ENCODE measurements around the gene HBG1. TPM values are rescaled to one million over a fixed set of nuclear protein-coding genes. Genes with fewer than 3 reads are reported as not detected.
"Not testable (repeated sequence)": the region's sequence is repeated elsewhere in the genome, so short reads cannot be mapped to it uniquely, and the experiment has no call there.

HBG1 gene
- not detected for total RNA-seq
- 0 reads per million in 2 donors for total RNA-seq

- H3K4me3 Mint-ChIP-seq; DNase-seq; ATAC-seq; H3K36me3 Mint-ChIP-seq (ENCODE audit: low read depth); H3K27ac Mint-ChIP-seq; H3K4me1 Mint-ChIP-seq; H3K9me3 ChIP-seq (ENCODE audit: control insufficient read depth, low read length, poor library complexity, severe bottlenecking): not testable (repeated sequence)
- peaks cover 42% of the 10 kb centered on the region for H3K27me3 Mint-ChIP-seq
These were observed at the start of gene HBG1 for GRCh38 chr11:5249807-5250396. TSS of gene HBG1 (minus strand) at chr11:5249857. CDS start at chr11:5249804, 53 bp downstream.

GRCh38 chr11:5298451-5298850 is 48.8 kb upstream of the HBG1 start:
- H3K9me3 ChIP-seq (ENCODE audit: control insufficient read depth, low read length, poor library complexity, severe bottlenecking): no peaks in the 10 kb centered on the region
- no peak for DNase-seq
- no peak for ATAC-seq
- Mint-ChIP-seq H3K4me3 (no peak overlapping the region), H3K27me3 (peaks cover 33% of the 10 kb centered on the region), H3K4me1 (no peaks in the 10 kb centered on the region), H3K36me3 (ENCODE audit: low read depth) (no peaks in the 10 kb centered on the region), H3K27ac (no peak overlapping the region)

GRCh38 chr11:5297721-5298323 is 48.2 kb upstream of the HBG1 start:
- no peak overlapping the region for H3K4me3 Mint-ChIP-seq
- H3K9me3 ChIP-seq (ENCODE audit: control insufficient read depth, low read length, poor library complexity, severe bottlenecking): no peaks in the 10 kb centered on the region
- no peak overlapping the region for H3K27ac Mint-ChIP-seq
- no peak for DNase-seq
- peaks cover 33% of the 10 kb centered on the region for H3K27me3 Mint-ChIP-seq
- no peak for ATAC-seq
- H3K4me1 Mint-ChIP-seq: no peaks in the 10 kb centered on the region
- H3K36me3 Mint-ChIP-seq (ENCODE audit: low read depth): no peaks in the 10 kb centered on the region

- peaks cover 25% of the 10 kb centered on the region for H3K27me3 Mint-ChIP-seq
- ATAC-seq; H3K4me3 Mint-ChIP-seq; H3K36me3 Mint-ChIP-seq (ENCODE audit: low read depth); H3K4me1 Mint-ChIP-seq; H3K9me3 ChIP-seq (ENCODE audit: control insufficient read depth, low read length, poor library complexity, severe bottlenecking); DNase-seq; H3K27ac Mint-ChIP-seq: not testable (repeated sequence)
These were observed 44.8 kb upstream of the HBG1 start for GRCh38 chr11:5294342-5294995.

- Mint-ChIP-seq H3K27me3 (peaks cover 18% of the 10 kb centered on the region), H3K4me3 (no peak overlapping the region), H3K36me3 (ENCODE audit: low read depth) (no peaks in the 10 kb centered on the region), H3K4me1 (no peaks in the 10 kb centered on the region), H3K27ac (no peak overlapping the region)
- no peaks in the 10 kb centered on the region for H3K9me3 ChIP-seq (ENCODE audit: control insufficient read depth, low read length, poor library complexity, severe bottlenecking)
- DNase-seq (no peak), ATAC-seq (no peak)
These were observed 43.4 kb upstream of the HBG1 start for GRCh38 chr11:5293028-5293427.

- H3K36me3 Mint-ChIP-seq (ENCODE audit: low read depth): no peaks in the 10 kb centered on the region
- H3K27ac Mint-ChIP-seq: no peak overlapping the region
- no peak for DNase-seq
- ATAC-seq: no peak
- no peaks in the 10 kb centered on the region for H3K9me3 ChIP-seq (ENCODE audit: control insufficient read depth, low read length, poor library complexity, severe bottlenecking)
- peaks cover 1% of the 10 kb centered on the region for H3K27me3 Mint-ChIP-seq
- no peaks in the 10 kb centered on the region for H3K4me1 Mint-ChIP-seq
- H3K4me3 Mint-ChIP-seq: no peak overlapping the region
These were observed 41.7 kb upstream of the HBG1 start for GRCh38 chr11:5291207-5291838.

- no peaks in the 10 kb centered on the region for H3K9me3 ChIP-seq (ENCODE audit: control insufficient read depth, low read length, poor library complexity, severe bottlenecking)
- Mint-ChIP-seq H3K4me1 (no peaks in the 10 kb centered on the region), H3K27me3 (peaks cover 4% of the 10 kb centered on the region), H3K27ac (no peak overlapping the region), H3K36me3 (ENCODE audit: low read depth) (no peaks in the 10 kb centered on the region), H3K4me3 (no peak overlapping the region)
- DNase-seq (no peak), ATAC-seq (no peak)
These were observed 40.4 kb upstream of the HBG1 start for GRCh38 chr11:5290106-5290505.

GRCh38 chr11:5289696-5290095 is 40.0 kb upstream of the HBG1 start:
- H3K27me3 Mint-ChIP-seq: peaks cover 8% of the 10 kb centered on the region
- H3K9me3 ChIP-seq (ENCODE audit: control insufficient read depth, low read length, poor library complexity, severe bottlenecking): no peaks in the 10 kb centered on the region
- no peak overlapping the region for H3K27ac Mint-ChIP-seq
- no peak overlapping the region for H3K4me3 Mint-ChIP-seq
- H3K36me3 Mint-ChIP-seq (ENCODE audit: low read depth): no peaks in the 10 kb centered on the region
- DNase-seq (no peak), ATAC-seq (no peak)
- H3K4me1 Mint-ChIP-seq: no peaks in the 10 kb centered on the region

GRCh38 chr11:5288906-5289550 is 39.4 kb upstream of the HBG1 start:
- H3K9me3 ChIP-seq (ENCODE audit: control insufficient read depth, low read length, poor library complexity, severe bottlenecking): no peaks in the 10 kb centered on the region
- Mint-ChIP-seq H3K4me1 (no peaks in the 10 kb centered on the region), H3K36me3 (ENCODE audit: low read depth) (no peaks in the 10 kb centered on the region), H3K4me3 (no peak overlapping the region), H3K27me3 (peaks cover 10% of the 10 kb centered on the region), H3K27ac (no peak overlapping the region)
- ATAC-seq: no peak
- DNase-seq: no peak

GRCh38 chr11:5288108-5288905 is 38.6 kb upstream of the HBG1 start:
- no peak overlapping the region for H3K27ac Mint-ChIP-seq

GRCh38 chr11:5286901-5287300 is 37.2 kb upstream of the HBG1 start:
- DNase-seq (no peak), ATAC-seq (no peak)
- no peak overlapping the region for H3K4me3 Mint-ChIP-seq
- no peaks in the 10 kb centered on the region for H3K9me3 ChIP-seq (ENCODE audit: control insufficient read depth, low read length, poor library complexity, severe bottlenecking)
- no peak overlapping the region for H3K27ac Mint-ChIP-seq
- no peaks in the 10 kb centered on the region for H3K36me3 Mint-ChIP-seq (ENCODE audit: low read depth)
- H3K4me1 Mint-ChIP-seq: no peaks in the 10 kb centered on the region
- H3K27me3 Mint-ChIP-seq: peaks cover 10% of the 10 kb centered on the region

More at GRCh38 chr11:5288108-5288905, 38.6 kb upstream of the HBG1 start:
- H3K4me1 Mint-ChIP-seq: no peaks in the 10 kb centered on the region
- no peaks in the 10 kb centered on the region for H3K36me3 Mint-ChIP-seq (ENCODE audit: low read depth)
- peaks cover 10% of the 10 kb centered on the region for H3K27me3 Mint-ChIP-seq
- no peak for ATAC-seq
- H3K9me3 ChIP-seq (ENCODE audit: control insufficient read depth, low read length, poor library complexity, severe bottlenecking): no peaks in the 10 kb centered on the region
- H3K4me3 Mint-ChIP-seq: no peak overlapping the region
- no peak for DNase-seq

GRCh38 chr11:5286351-5286750 is 36.7 kb upstream of the HBG1 start:
- ATAC-seq (no peak), DNase-seq (no peak)
- H3K9me3 ChIP-seq (ENCODE audit: control insufficient read depth, low read length, poor library complexity, severe bottlenecking): no peaks in the 10 kb centered on the region
- H3K27me3 Mint-ChIP-seq: peaks cover 10% of the 10 kb centered on the region
- no peaks in the 10 kb centered on the region for H3K36me3 Mint-ChIP-seq (ENCODE audit: low read depth)
- H3K4me1 Mint-ChIP-seq: no peaks in the 10 kb centered on the region
- H3K4me3 Mint-ChIP-seq: no peak overlapping the region
- H3K27ac Mint-ChIP-seq: no peak overlapping the region

Data from T-helper 17 cell (primary cell).